K562 (cell line): ENCODE measurements around the gene SCGB1C2.

Experiments used
- CBFB ChIP-seq: sonication (generic); formaldehyde crosslinking; IDR thresholded peaks from 2 replicates; pipeline ENCODE4 v1.4.0; 2020; ENCODE audit warnings: mild to moderate bottlenecking, missing genetic modification reagents
- CEBPB ChIP-seq: fragments of 450-650 bp; IDR thresholded peaks from 2 replicates; pipeline ENCODE4 v1.6.1; 2016; ENCODE audit warnings: missing genetic modification characterization, missing compliant biosample characterization
- CTCF ChIP-seq, 3 experiments: IDR thresholded peaks in 2 of 3; conservative IDR thresholded peaks in 1 of 3; 2 replicates each; pipeline ENCODE4 v1.5.1; 2011 to 2012; ENCODE audit warnings: low read length in 3 of 3, mild to moderate bottlenecking in 3 of 3, control low read depth in 2 of 3, improper control_type of control experiment in 1 of 3, inconsistent platforms in 1 of 3, low read depth in 1 of 3, mixed read lengths in 1 of 3, moderate library complexity in 1 of 3; ENCODE audit not compliant: insufficient read depth in 2 of 3
- ERF ChIP-seq: fragments of 450-650 bp; formaldehyde crosslinking; IDR thresholded peaks from 2 replicates; pipeline ENCODE4 v1.4.0; 2020; ENCODE audit warnings: mild to moderate bottlenecking, mixed read lengths
- MYC ChIP-seq, 2 experiments: fragments of 250-450 bp in 1 of 2; sonication (Bioruptor Pico) in 1 of 2; IDR thresholded peaks; 2 replicates each; pipeline versions ENCODE4 v1.5.1 to v1.6.1; 2012 to 2021; ENCODE audit warnings: low read depth in 2 of 2, borderline replicate concordance in 1 of 2, improper control_type of control experiment in 1 of 2, low read length in 1 of 2, mild to moderate bottlenecking in 1 of 2, moderate library complexity in 1 of 2

GRCh38 chr17:148757-149156 is 11.4 kb downstream of the SCGB1C2 start:
- TF ChIP-seq ERF (CRISPR knock-in tag), result no peak
- TF ChIP-seq CEBPB (tag), result no peak
- TF ChIP-seq CBFB (CRISPR knock-in tag), result no peak
- TF ChIP-seq CTCF (IDR thresholded peaks at IDR 0.05 in 2 of 3, conservative IDR thresholded peaks at IDR 0.05 in 1 of 3; ENCODE audit: insufficient read depth in 2 of 3, low read depth in 1 of 3, low read length in 3 of 3), result no peak
- no peak for TF ChIP-seq MYC (IDR thresholded peaks at IDR 0.05; ENCODE audit: low read depth, low read length)
- no peak for TF ChIP-seq MYC (CRISPR knock-in tag; IDR thresholded peaks at IDR 0.05; ENCODE audit: borderline replicate concordance, low read depth)
